BE2C (cell line): ENCODE measurements around the gene WIPI1.
"Not testable (repeated sequence)": the region's sequence is repeated elsewhere in the genome, so short reads cannot be mapped to it uniquely, and the experiment has no call there.

Experiments used
- DNase-seq: peaks from one replicate; pipeline ENCODE4 v3.0.0-alpha.2; 2020
- H3K27me3 ChIP-seq: fragments of 250-450 bp; sonication (Bioruptor Pico); 2 replicates; pipeline ENCODE4 v1.5.1; 2020; ENCODE audit warnings: mild to moderate bottlenecking
- H3K36me3 ChIP-seq: fragments of 250-450 bp; sonication (Bioruptor Pico); 2 replicates; pipeline ENCODE4 v1.5.1; 2020; ENCODE audit warnings: mild to moderate bottlenecking
- H3K4me1 ChIP-seq: fragments of 250-450 bp; sonication (Bioruptor Pico); 2 replicates; pipeline ENCODE4 v1.5.1; 2020
- H3K4me3 ChIP-seq: 2 replicates; pipeline ENCODE4 v1.5.1; 2011; ENCODE audit warnings: low read depth, low read length
- H3K9me3 ChIP-seq: fragments of 250-450 bp; sonication (Bioruptor Pico); 2 replicates; pipeline ENCODE4 v1.5.1; 2020
- TF ChIP-seq, protein P1 (sequence below): IDR thresholded peaks from 2 replicates; pipeline ENCODE4 v1.5.1; 2012; ENCODE audit warnings: mild to moderate bottlenecking, low read depth, low read length

Gene WIPI1

DNA sequence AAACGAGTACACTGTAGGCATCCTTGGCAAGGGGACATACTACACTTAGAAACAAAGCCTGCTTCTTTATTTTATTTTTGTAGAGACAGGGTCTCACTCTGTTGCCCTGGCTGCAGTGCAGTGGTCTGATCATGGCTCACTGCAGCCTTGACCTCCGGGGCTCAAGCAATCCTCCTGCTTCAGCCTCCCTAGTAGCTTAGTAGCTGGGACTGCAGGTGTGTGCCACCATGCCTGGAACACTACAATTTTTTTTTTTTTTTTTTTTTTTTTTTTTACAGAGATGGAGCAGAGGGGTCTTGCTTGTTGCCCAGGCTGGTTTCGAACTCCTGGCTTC, 78.2 kb downstream of the WIPI1 start:
- no peak overlapping the region for H3K4me3 ChIP-seq
- H3K27me3 ChIP-seq, result no peaks in the 10 kb centered on the region
- no peaks in the 10 kb centered on the region for H3K36me3 ChIP-seq
- no peak for DNase-seq
- TF ChIP-seq, protein P1, sequence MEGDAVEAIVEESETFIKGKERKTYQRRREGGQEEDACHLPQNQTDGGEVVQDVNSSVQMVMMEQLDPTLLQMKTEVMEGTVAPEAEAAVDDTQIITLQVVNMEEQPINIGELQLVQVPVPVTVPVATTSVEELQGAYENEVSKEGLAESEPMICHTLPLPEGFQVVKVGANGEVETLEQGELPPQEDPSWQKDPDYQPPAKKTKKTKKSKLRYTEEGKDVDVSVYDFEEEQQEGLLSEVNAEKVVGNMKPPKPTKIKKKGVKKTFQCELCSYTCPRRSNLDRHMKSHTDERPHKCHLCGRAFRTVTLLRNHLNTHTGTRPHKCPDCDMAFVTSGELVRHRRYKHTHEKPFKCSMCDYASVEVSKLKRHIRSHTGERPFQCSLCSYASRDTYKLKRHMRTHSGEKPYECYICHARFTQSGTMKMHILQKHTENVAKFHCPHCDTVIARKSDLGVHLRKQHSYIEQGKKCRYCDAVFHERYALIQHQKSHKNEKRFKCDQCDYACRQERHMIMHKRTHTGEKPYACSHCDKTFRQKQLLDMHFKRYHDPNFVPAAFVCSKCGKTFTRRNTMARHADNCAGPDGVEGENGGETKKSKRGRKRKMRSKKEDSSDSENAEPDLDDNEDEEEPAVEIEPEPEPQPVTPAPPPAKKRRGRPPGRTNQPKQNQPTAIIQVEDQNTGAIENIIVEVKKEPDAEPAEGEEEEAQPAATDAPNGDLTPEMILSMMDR, result no peak
- H3K9me3 ChIP-seq, result no peaks in the 10 kb centered on the region
- H3K4me1 ChIP-seq, result no peaks in the 10 kb centered on the region; the same call in none of the 2 replicates

DNA sequence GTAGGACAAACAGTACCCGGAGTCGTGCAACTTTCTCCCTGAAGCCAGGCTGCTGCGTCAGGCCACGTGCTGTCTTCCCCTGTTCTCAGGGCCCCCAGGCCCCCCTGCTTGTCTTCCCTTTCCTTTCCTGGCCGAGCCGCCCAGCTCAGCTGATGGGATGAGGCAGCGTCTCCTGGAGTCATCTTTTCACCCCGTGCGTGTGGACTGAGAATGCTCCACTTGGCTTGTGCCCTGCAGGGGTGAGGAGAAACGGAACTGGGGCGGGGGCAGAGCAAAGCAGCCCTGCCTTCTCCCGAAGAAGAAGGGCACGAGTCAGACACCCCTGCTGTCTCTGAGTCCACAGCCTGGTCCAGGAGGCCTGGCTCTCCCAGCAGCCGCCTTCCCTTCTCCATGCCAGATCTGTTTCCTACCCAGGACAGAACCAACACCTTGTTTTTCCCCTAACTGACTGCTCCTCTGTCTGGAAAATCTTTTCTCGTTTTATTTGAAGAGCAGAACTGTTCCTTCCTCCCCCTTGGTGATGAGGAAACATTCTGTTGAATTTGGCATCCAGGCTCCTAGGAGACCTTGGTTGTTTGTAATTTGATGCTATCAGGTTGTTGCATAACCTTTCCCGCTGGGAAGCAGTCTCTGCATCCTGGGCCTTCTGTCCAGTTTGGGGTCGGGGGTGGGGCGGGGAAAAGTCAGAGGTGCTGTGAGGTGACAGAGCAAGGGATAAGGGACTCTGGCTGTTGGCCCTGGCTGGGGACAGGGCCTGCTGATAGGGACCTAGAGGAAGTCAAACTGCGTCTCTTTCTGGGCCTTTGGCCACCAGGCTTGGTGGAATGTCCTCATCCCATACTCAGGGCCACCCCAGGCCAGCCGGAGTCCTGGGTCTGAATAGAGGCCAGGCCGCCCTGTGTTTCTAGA, 78.8 kb downstream of the WIPI1 start:
- Histone ChIP-seq H3K27me3 (no peaks in the 10 kb centered on the region), H3K4me1 (no peaks in the 10 kb centered on the region; the same call in none of the 2 replicates), H3K4me3 (no peak overlapping the region), H3K9me3 (no peaks in the 10 kb centered on the region), H3K36me3 (no peaks in the 10 kb centered on the region)
- TF ChIP-seq, protein P1, result no peak
- no peak for DNase-seq

DNA sequence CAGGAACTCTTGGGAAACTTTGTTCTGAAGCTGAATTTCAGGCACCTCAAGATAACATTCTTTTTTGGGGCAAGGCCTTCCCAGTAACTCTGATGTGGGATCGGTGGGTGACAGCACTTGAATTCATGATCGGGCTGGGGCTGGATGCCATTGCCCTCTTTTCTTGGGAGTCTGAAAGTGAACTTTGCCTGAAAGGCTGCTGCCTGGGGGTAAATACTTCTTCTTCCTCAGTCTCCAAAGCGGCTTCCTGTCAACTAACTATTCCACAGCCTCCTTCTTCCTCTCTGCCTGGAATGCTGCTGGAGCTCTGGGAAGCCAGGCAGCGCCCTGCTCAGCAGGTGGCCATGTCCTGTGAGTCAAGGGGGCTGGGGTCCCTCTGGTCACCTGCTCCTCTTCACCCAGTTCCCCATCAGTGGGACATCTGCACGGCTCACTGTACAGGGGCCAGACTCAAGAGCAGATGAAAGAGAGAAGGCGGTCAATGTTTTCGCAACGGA, 79.5 kb downstream of the WIPI1 start:
- Histone ChIP-seq H3K9me3 (no peaks in the 10 kb centered on the region), H3K4me3 (no peak overlapping the region), H3K36me3 (no peaks in the 10 kb centered on the region), H3K27me3 (no peaks in the 10 kb centered on the region), H3K4me1 (no peaks in the 10 kb centered on the region; the same call in none of the 2 replicates)
- TF ChIP-seq, protein P1, result no peak
- no peak for DNase-seq

DNA sequence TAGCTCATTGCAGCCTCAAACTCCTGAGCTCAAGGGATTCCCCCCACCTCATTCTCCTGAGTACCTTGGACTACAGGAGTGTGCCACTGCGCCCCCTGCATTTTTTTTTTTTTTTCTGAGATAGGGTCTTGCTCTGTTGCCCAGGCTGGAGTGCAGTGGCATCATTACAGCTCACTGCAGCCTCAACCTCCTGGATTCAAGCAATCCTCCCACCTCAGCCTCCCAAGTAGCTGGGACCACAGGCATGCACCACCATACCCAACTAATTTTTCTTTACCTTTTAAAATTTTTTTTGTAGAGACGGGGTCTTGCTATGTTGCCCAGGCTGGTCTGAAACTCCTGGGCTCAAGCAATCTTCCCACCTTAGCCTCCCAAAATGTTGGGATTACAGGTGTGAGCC, 81.1 kb downstream of the WIPI1 start:
- not testable (repeated sequence) for DNase-seq, H3K27me3 ChIP-seq, H3K36me3 ChIP-seq, H3K9me3 ChIP-seq, H3K4me3 ChIP-seq, H3K4me1 ChIP-seq

DNA sequence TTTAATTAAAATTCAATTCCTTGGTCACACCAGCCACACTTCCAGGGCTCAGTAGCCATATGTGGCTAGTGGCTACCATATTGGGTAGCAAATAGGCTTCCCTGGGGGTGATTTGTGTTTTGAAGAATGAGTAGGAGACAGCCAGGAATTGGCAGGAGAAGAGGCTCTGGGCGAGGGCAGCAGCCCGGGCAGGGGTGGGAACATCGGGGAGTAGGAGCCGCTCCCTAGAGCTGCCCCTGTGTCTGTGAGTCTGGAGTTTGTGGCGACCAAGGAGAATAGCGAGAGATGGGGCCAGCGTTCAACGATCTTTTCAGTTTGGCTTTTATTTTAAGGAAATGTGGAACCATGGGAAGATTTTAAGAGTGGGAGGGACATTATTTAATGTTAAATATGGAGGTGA, 81.7 kb downstream of the WIPI1 start:
- no peaks in the 10 kb centered on the region for H3K36me3 ChIP-seq
- TF ChIP-seq, protein P1, result no peak
- H3K27me3 ChIP-seq, result no peaks in the 10 kb centered on the region
- no peak overlapping the region for H3K4me3 ChIP-seq
- H3K4me1 ChIP-seq, result no peaks in the 10 kb centered on the region; the same call in none of the 2 replicates
- no peak for DNase-seq
- no peaks in the 10 kb centered on the region for H3K9me3 ChIP-seq
